ENCODE data around the gene UPF3B.
"Not testable (repeated sequence)": the region's sequence is repeated elsewhere in the genome, so short reads cannot be mapped to it uniquely, and the experiment has no call there.

UPF3B gene

DNA sequence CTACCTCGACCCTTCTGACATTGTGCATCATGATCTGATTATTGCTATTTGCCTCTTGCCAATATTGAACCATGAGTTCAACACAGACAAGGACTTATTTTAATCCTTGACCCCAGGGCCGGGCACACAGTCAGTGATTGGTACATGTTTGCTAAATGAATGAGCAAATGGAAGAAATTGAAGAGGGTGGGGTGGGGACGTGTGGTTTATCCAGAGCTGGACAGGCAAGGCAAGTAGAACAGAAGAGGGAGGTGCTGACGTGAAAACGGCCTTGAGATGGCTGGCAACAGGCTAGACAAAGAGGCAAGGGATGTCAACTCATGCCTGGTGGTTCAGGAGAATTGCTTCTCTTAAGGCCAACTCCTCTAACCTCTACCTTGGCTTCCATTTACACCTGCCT is 28.5 kb downstream of the UPF3B start:
- DNase-seq, result not testable (repeated sequence)

- not testable (repeated sequence) for DNase-seq
Measured at GRCh38 chrX:119821703-119822102, 31.1 kb downstream of the UPF3B start.

DNA sequence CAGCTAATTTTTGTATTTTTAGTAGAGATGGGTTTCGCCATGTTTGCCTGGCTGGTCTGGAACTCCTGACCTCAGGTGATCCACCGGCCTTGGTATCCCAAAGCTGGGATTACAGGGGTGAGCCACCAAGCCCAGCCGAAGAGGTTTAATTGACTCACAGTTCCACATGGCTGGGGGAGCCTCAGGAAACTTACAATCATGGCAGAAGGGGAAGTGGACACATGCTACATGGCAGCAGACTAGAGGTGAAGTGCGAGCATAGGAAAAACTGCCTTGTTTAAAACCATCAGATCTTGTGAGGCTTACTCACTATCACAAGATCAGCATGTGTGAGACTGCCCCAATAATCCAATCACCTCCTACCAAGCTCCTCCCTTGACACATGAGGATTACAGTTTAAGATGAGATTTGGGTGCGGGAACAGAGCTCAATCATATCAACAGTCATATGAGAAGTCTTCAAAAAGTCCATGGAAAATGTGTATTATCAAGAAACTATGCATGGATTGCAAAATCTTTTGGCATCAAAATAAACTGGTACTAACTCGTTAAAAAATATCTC is 35.6 kb downstream of the UPF3B start:
- no peak for DNase-seq

- no peak for DNase-seq
Measured at GRCh38 chrX:119816300-119816699, 36.5 kb downstream of the UPF3B start.

DNA sequence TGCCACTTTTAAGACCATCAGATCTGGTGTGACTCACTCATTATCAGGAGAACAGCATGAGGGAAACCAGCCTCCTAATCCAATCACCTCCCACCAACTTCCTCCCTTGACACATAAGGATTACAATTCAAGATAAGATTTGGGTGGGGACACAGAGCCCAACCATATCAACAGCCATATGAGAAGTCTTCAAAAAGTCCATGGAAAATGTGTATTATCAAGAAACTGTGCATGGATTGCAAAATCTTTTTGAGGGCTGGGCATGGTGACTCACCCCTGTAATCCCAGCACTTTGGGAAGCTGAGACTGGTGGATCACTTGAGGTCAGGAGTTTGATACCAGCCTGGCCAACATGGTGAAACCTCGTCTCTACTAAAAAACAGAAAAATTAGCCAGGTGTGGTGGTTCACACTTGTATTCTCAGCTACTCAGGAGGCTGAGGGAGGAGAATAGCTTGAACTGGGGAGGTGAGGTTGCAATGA is 43.5 kb downstream of the UPF3B start:
- DNase-seq, result no peak

GRCh38 chrX:119808461-119808860 is 44.3 kb downstream of the UPF3B start:
- not testable (repeated sequence) for DNase-seq

DNA sequence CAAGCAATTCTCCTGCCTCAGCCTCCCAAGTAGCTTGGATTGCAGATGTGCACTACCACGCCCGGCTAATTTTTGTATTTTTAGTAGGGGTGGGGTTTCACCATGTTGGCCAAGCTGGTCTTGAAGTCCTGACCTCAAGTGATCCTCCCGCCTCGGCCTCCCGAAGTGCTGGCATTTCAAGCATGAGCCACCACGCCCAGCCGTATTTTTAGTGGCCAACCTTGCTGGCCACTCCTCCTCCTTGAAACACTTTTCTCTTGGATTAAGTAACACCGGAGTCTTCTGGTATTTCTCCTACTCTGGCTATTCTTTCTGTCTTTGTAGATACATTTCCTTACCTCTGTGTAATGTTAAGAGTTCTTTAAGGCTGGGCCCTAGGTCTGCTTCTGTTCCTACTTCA is 50.2 kb downstream of the UPF3B start:
- DNase-seq, result no peak

GRCh38 chrX:119801253-119802221 is 51.2 kb downstream of the UPF3B start:
- DNase-seq, result no peak

DNA sequence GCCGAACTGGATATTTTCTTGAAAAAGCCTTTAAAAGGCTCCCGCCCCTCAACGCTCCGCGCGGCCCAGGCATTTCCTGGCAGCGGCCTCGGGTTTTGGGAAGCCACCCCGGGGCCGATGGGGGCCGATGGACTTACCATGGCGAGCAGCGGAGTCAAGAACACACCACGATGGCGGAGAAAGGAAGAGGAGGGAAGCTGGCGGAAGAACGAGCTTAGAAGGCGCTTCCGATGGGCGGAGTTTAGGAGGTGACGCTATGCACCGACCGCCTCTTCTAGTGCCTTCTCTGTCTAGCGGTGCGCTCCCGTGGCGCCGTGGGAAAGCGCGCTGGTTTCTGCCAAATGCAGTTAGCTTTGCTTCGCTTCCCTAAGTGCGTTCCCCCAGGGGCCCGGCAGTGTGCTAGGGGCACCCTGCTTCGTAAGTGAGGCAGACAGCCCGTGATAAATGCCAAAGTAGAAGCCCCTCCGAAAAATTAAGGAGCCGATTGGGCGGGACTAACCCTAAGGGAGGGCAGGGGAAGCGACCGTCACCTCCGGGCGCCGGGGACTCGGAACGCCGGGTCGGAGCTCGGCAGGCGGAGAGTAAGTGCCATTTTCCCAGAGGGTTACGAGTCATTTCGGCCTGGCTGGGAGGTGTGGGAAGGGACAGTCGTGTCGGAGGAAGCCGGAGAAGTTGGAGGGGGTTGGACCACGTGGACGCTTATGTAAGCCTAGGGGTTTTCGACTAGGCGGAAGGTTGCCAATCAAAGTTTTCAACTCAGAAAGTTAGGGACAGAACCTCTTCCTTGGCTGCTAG is 61.1 kb downstream of the UPF3B start, which contains the start of gene RPL39:
Gene RPL39, minus strand, starts transcription at position 194 of the 795 bp plus-strand sequence. Its CDS starts 54 bp downstream, at position 140.
- DNase-seq, result peak; percentile 75

DNA sequence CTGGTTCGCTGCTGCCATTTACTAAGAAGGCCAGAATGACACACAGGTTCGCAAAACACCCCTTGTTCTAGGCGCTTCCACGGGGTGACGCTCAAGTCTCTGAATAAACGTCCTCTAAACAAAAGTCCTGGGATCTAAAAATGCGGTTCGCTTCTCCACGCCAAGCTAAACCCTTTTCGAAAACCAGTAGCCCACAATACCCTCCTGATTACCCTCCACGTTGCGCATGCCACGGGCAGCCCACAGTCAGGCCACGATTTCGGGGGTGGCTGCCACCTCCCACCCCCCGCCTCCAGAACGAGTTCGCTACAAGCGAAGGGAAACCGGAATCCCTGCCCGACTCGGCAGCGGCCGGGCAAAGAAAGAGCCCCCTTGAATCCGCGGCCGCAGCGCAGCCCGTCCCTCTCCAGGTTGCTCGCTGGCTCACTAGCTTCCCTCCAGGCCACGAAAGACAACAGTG is 61.8 kb downstream of the UPF3B start:
- peak; percentile 54 for DNase-seq

DNA sequence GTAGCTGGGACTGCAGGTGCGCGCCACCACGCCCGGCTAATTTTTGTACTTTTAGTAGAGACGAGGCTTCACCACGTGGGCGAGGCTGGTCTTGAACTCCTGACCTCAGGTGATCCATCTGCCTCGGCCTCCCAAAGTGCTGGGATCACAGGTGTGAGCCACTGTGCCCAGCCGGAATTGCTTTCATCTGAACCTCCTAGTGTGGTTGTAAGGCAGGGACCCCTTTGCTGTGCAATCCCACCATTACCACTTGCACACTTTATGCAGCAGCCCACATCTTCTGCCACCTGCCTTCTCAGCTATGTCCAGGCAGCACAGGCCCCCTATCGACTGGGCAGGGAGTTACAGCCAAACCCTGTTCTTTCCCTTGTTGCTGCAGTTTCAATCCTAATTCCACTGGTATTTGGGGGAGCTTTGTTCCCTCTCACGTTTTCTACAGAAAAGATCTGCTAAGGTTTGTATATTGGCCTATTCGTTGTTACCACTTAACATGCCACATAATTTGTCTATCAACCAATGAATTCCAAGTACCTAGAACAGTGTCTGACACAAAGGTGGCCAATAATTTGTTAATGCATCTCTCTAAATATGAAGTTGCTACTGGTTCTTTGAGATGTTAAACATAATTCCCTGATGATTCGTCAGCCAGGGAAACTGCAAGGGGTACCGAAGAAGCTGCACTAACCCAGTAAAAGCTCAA is 67.9 kb downstream of the UPF3B start:
- DNase-seq, result no peak

All from NCI-H2107 (cell line).